Mononuclear cell (primary cell): ENCODE results near the gene DNHD1. TPM values are rescaled to one million over a fixed set of nuclear protein-coding genes. Genes with fewer than 3 reads are reported as not detected.
A peak's percentile ranks its signal among the peaks of the same experiment; 100 is the strongest.

ENCODE experiments used
- H3K27me3 ChIP-seq: 2 replicates; pipeline ENCODE4 v1.6.0; 2011; ENCODE audit warnings: low read length, control low read depth; ENCODE audit not compliant: insufficient read depth
- H3K4me1 ChIP-seq: 2 replicates; pipeline ENCODE4 v1.5.1; 2011; ENCODE audit warnings: mild to moderate bottlenecking, low read length, control low read depth; ENCODE audit not compliant: insufficient read depth
- H3K4me3 ChIP-seq: 2 replicates; pipeline ENCODE4 v1.5.1; 2011; ENCODE audit warnings: mild to moderate bottlenecking, low read length, moderate library complexity
- H3K9me3 ChIP-seq: 2 replicates; pipeline ENCODE4 v1.5.1; 2011; ENCODE audit warnings: low read depth, mild to moderate bottlenecking, control low read depth, low read length
- total RNA-seq: library from RNA; depleted of rRNA; stranded (reverse); fragments of >200 nt; gene quantifications from one replicate; pipeline ENCODE4 v1.2.3, GENCODE V29; 2012

DNHD1 gene
- total RNA-seq, 1 donor, result 18.3 TPM

- Histone ChIP-seq H3K4me1 (peaks cover 50% of the 10 kb centered on the region), H3K4me3 (peak within 1 kb of the TSS; percentile 60), H3K9me3 (no peaks in the 10 kb centered on the region), H3K27me3 (no peaks in the 10 kb centered on the region)
Measured at GRCh38 chr11:6612213-6613041, 115.3 kb downstream of the DNHD1 start, which contains the start of gene TAF10. Gene TAF10, minus strand, starts transcription at chr11:6612216. Its CDS starts 27 bp downstream, at chr11:6612189.

- Histone ChIP-seq H3K9me3 (no peaks in the 10 kb centered on the region), H3K4me1 (peaks cover 49% of the 10 kb centered on the region)
Measured at GRCh38 chr11:6613496-6613895, 116.4 kb downstream of the DNHD1 start.

GRCh38 chr11:6614446-6614845 lies 117.4 kb downstream of the DNHD1 start:
- Histone ChIP-seq H3K4me1 (peaks cover 44% of the 10 kb centered on the region), H3K4me3 (no peak overlapping the region), H3K9me3 (no peaks in the 10 kb centered on the region), H3K27me3 (no peaks in the 10 kb centered on the region)

More at GRCh38 chr11:6613496-6613895, 116.4 kb downstream of the DNHD1 start:
- Histone ChIP-seq H3K27me3 (no peaks in the 10 kb centered on the region), H3K4me3 (no peak overlapping the region)

- Histone ChIP-seq H3K9me3 (no peaks in the 10 kb centered on the region), H3K27me3 (no peaks in the 10 kb centered on the region), H3K4me3 (no peak overlapping the region), H3K4me1 (peaks cover 50% of the 10 kb centered on the region)
Measured at GRCh38 chr11:6615046-6615445, 118.0 kb downstream of the DNHD1 start.

- Histone ChIP-seq H3K4me1 (peaks cover 52% of the 10 kb centered on the region), H3K4me3 (no peak overlapping the region), H3K27me3 (no peaks in the 10 kb centered on the region), H3K9me3 (no peaks in the 10 kb centered on the region)
Measured at GRCh38 chr11:6615882-6616585, 119.0 kb downstream of the DNHD1 start.

GRCh38 chr11:6616596-6617250 lies 119.6 kb downstream of the DNHD1 start:
- no peaks in the 10 kb centered on the region for H3K9me3 ChIP-seq
- no peaks in the 10 kb centered on the region for H3K27me3 ChIP-seq
- H3K4me3 ChIP-seq, result no peak overlapping the region
- H3K4me1 ChIP-seq, result peaks cover 48% of the 10 kb centered on the region

GRCh38 chr11:6617315-6617781 lies 120.3 kb downstream of the DNHD1 start:
- Histone ChIP-seq H3K4me3 (peak overlapping the region; percentile 68), H3K9me3 (no peaks in the 10 kb centered on the region), H3K4me1 (peaks cover 48% of the 10 kb centered on the region), H3K27me3 (no peaks in the 10 kb centered on the region)

- Histone ChIP-seq H3K27me3 (no peaks in the 10 kb centered on the region), H3K9me3 (no peaks in the 10 kb centered on the region), H3K4me1 (peaks cover 37% of the 10 kb centered on the region), H3K4me3 (peak overlapping the region; percentile 68)
Measured at GRCh38 chr11:6618117-6619003, 121.3 kb downstream of the DNHD1 start.

- Histone ChIP-seq H3K4me3 (peak within 1 kb of the TSS; percentile 68), H3K27me3 (no peaks in the 10 kb centered on the region), H3K4me1 (peaks cover 36% of the 10 kb centered on the region), H3K9me3 (no peaks in the 10 kb centered on the region)
Measured at GRCh38 chr11:6619004-6619745, 122.1 kb downstream of the DNHD1 start, which contains the start of gene TPP1. Gene TPP1, minus strand, starts transcription at chr11:6619422. Its CDS starts 22 bp downstream, at chr11:6619400.

GRCh38 chr11:6620636-6621035 lies 123.6 kb downstream of the DNHD1 start:
- Histone ChIP-seq H3K9me3 (no peaks in the 10 kb centered on the region), H3K4me1 (peaks cover 36% of the 10 kb centered on the region), H3K27me3 (no peaks in the 10 kb centered on the region), H3K4me3 (no peak overlapping the region)

Other genes with a start within 250 kb of the DNHD1 start
- not detected for gene CCKBR, start 237.4 kb upstream of the DNHD1 start, total RNA-seq
- gene CAVIN3, start 176.8 kb upstream of the DNHD1 start, total RNA-seq, result 1.8 TPM
- gene SMPD1, start 106.8 kb upstream of the DNHD1 start, total RNA-seq, result 21.1 TPM
- gene APBB1, start 78.2 kb upstream of the DNHD1 start, total RNA-seq, result 57.1 TPM
- 0.31 TPM for gene HPX, start 56.3 kb upstream of the DNHD1 start, total RNA-seq
- 12.1 TPM for gene TRIM3, start 23.3 kb upstream of the DNHD1 start, total RNA-seq
- gene ARFIP2, start 15.9 kb upstream of the DNHD1 start, total RNA-seq, result 33.3 TPM
- 70.2 TPM for gene TIMM10B, start 15.8 kb upstream of the DNHD1 start, total RNA-seq
- 19.0 TPM for gene RRP8, start 106.3 kb downstream of the DNHD1 start, total RNA-seq
- 45.5 TPM for gene ILK, start 106.5 kb downstream of the DNHD1 start, total RNA-seq
- 33.2 TPM for gene TAF10, start 114.9 kb downstream of the DNHD1 start, total RNA-seq
- gene TPP1, start 122.1 kb downstream of the DNHD1 start, total RNA-seq, result 86.2 TPM
- 3.8 TPM for gene DCHS1, start 158.5 kb downstream of the DNHD1 start, total RNA-seq
- 9.0 TPM for gene MRPL17, start 186.1 kb downstream of the DNHD1 start, total RNA-seq